Activated naive CD4-positive, alpha-beta T cell treated with anti-CD3 and anti-CD28 coated beads, Interleukin-2, amount 10 ng/mL, durations not matched to agents 7 days and 5 days (primary cell): ENCODE results near the gene CLEC2D.
A peak's percentile ranks its signal among the peaks of the same experiment; 100 is the strongest.
"Not testable (repeated sequence)": the region's sequence is repeated elsewhere in the genome, so short reads cannot be mapped to it uniquely, and the experiment has no call there.

ENCODE experiments used
- CTCF ChIA-PET: fragments of 350-600 bp; sonication (Branson Sonifier 250); formaldehyde crosslinking; loops from one replicate; lab custom pipeline; 2021; ENCODE audit warnings: antibody characterized with exemption; lab: Charles Lee
- DNase-seq: peaks from one replicate; pipeline ENCODE4 v3.0.0-alpha.2; 2020
- H3K27ac Mint-ChIP-seq: one replicate; pipeline ENCODE4 v1.8.0; 2021; ENCODE audit warnings: mild to moderate bottlenecking, moderate library complexity, mixed read lengths
- H3K27me3 Mint-ChIP-seq: one replicate; pipeline ENCODE4 v1.8.0; 2021; ENCODE audit warnings: mild to moderate bottlenecking, mixed read lengths
- H3K36me3 Mint-ChIP-seq: one replicate; pipeline ENCODE4 v1.8.0; 2021; ENCODE audit warnings: mixed read lengths
- H3K4me1 Mint-ChIP-seq: one replicate; pipeline ENCODE4 v1.8.0; 2021; ENCODE audit warnings: mixed read lengths
- H3K4me3 Mint-ChIP-seq: one replicate; pipeline ENCODE4 v1.8.0; 2021; ENCODE audit warnings: mild to moderate bottlenecking, moderate library complexity, mixed read lengths
- H3K9me3 Mint-ChIP-seq: one replicate; pipeline ENCODE4 v1.8.0; 2021; ENCODE audit warnings: mixed read lengths

CLEC2D gene

DNA sequence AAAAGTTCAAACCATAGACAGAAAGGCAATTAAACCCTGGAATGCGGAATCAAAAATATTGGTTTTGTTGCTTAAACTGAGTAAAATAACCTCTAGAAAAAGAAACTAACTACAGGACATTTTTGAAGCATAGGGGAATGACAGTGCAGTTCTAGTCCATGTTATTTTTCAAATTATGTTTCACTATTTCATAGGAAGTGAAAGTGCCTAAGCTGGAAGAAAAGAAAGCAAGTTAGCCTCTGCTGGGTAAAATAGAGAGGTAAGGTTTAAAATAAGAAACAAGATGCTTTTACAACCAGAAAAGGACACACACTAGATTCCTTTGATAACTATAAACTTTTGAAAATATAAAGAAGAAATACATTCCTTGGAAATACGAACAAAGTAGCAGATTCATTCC is 62.3 kb downstream of the CLEC2D start:
- CTCF ChIA-PET: interaction anchor here (1.4 kb wide), 1 partner anchor 84 kb away, joined by 3 read pairs; no protein-coding TSS in a partner anchor
- Mint-ChIP-seq H3K36me3 (peaks cover 17% of the 10 kb centered on the region), H3K4me3 (peak overlapping the region; percentile 67), H3K4me1 (peaks cover 53% of the 10 kb centered on the region), H3K27me3 (no peaks in the 10 kb centered on the region), H3K9me3 (peaks cover 3% of the 10 kb centered on the region), H3K27ac (peak overlapping the region; percentile 77)
- DNase-seq: no peak

DNA sequence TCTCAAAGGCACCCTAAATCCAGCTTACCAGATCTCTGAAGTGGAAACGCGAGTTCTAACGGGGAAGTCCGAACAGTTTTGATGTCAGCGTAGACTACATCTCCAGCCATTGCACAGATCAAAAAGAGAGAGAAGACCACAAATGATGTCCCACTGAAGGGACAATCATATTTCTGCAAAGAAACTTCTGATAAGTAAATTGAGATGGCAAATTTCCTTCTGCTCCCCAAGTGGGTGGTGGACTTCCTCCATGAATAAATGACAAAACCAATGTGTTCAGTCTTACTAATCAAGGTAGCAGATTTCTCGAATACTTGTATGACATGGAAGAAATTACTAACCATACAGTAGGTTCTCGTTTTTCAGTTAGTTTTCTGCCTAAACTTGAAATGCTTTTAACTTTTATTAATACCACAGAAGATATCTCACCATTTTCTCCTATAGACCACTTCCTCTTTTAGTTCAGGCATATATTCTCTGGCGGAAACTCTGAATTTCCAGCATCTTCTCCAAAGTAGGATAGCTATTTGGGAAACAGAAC is 63.5 kb downstream of the CLEC2D start, which contains the start of gene CLECL1:
Gene CLECL1, minus strand, starts transcription at position 177 of the 541 bp plus-strand sequence.
- CTCF ChIA-PET: interaction anchor here (0.7 kb wide), 1 partner anchor 10 kb away, joined by 3 read pairs; no protein-coding TSS in a partner anchor
- peaks cover 65% of the 10 kb centered on the region for H3K4me1 Mint-ChIP-seq
- H3K36me3 Mint-ChIP-seq: peaks cover 19% of the 10 kb centered on the region

DNA sequence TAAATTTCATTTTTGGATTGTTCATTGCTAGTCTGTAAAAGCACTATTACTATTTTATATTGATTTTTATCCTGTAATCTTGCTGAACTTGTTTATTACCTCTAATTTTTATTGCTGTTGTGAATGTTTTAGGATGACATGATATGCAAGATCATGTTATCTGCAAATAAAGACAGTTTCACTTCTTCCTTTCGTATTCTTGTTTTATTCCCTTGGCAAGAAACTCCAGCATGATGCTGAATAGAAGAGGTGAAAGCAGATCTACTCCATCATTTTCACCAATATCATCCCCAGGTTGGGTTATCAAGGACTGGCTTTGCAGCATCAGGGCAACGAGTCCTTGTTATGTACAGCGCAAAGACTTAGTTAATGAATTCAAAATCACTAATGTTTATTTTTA is 66.1 kb downstream of the CLEC2D start:
- Mint-ChIP-seq H3K27ac (no peak overlapping the region), H3K4me3 (no peak overlapping the region), H3K4me1 (peaks cover 74% of the 10 kb centered on the region), H3K27me3 (no peaks in the 10 kb centered on the region), H3K36me3 (peaks cover 33% of the 10 kb centered on the region), H3K9me3 (peaks cover 14% of the 10 kb centered on the region)
- DNase-seq: no peak
- CTCF ChIA-PET: no interaction called here

More for the DNA sequence above, 63.5 kb downstream of the CLEC2D start, which contains the start of gene CLECL1:
- Mint-ChIP-seq H3K4me3 (peak within 1 kb of the TSS; percentile 67), H3K27ac (peak within 1 kb of the TSS; percentile 86), H3K9me3 (peaks cover 3% of the 10 kb centered on the region), H3K27me3 (no peaks in the 10 kb centered on the region)
- DNase-seq: no peak

DNA sequence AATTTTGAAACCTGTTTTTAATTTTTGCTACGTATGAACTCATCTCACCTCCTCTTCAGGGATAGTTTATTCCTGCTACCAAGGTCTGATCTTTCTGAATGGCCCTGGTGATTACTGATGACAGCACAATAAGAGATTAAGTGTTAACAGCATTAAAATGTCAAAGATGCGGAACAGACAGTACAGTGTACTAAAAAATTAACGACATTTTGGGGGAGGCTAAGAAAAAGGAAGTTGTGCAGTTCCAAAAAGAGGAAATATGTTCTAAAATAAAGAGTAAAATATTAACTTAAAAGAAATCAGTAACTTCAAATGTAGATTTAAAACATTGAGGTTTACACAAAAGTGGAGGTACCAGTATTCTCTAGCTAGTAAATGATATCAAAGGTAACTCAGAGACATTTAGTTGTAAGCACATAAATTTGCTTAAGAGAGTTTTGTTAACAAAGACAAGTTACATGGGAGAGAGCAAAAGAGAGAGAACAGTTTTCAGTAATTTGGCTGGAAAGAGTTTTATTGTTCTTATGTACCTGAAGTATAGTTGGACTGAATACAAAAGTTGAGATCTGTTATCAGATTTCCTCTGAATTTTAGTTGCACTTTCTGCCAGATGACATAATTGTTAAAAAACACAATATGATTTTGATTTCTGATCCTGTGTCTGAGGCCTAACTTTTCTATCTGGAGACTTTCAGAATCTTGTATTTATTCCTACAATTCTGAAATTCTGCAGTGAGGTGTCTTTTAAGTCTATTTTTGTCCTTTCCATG is 67.6 kb downstream of the CLEC2D start:
- DNase-seq: no peak

DNA sequence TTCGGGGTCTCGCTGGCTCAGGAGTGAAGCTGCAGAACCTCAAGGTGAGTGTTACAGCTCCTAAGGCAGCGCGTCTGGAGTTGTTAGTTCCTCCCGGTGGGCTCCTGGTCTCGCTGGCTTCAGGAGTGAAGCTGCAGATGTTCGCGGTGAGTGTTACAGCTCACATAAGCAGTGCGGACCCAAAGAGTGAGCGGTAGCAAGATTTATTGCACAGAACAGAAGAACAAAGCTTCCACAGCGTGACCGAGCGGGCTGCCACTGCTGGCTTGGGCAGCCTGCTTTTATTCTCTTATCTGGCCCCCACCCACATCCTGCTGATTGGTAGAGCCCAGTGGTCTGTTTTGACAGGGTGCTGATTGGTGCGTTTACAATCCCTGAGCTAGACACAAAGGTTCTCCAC is 69.4 kb downstream of the CLEC2D start:
- H3K27me3 Mint-ChIP-seq, DNase-seq, CTCF ChIA-PET: not testable (repeated sequence)
- H3K4me3 Mint-ChIP-seq: peak overlapping the region; percentile 61
- peaks cover 73% of the 10 kb centered on the region for H3K4me1 Mint-ChIP-seq
- H3K9me3 Mint-ChIP-seq: peaks cover 13% of the 10 kb centered on the region
- peak overlapping the region; percentile 96 for H3K27ac Mint-ChIP-seq
- H3K36me3 Mint-ChIP-seq: peaks cover 23% of the 10 kb centered on the region

More for the DNA sequence above, 67.6 kb downstream of the CLEC2D start:
- Mint-ChIP-seq H3K9me3 (peaks cover 13% of the 10 kb centered on the region), H3K27me3 (no peaks in the 10 kb centered on the region), H3K4me3 (peak overlapping the region; percentile 51), H3K4me1 (peaks cover 70% of the 10 kb centered on the region), H3K27ac (peak overlapping the region; percentile 96), H3K36me3 (peaks cover 32% of the 10 kb centered on the region)
- CTCF ChIA-PET: no interaction called here

DNA sequence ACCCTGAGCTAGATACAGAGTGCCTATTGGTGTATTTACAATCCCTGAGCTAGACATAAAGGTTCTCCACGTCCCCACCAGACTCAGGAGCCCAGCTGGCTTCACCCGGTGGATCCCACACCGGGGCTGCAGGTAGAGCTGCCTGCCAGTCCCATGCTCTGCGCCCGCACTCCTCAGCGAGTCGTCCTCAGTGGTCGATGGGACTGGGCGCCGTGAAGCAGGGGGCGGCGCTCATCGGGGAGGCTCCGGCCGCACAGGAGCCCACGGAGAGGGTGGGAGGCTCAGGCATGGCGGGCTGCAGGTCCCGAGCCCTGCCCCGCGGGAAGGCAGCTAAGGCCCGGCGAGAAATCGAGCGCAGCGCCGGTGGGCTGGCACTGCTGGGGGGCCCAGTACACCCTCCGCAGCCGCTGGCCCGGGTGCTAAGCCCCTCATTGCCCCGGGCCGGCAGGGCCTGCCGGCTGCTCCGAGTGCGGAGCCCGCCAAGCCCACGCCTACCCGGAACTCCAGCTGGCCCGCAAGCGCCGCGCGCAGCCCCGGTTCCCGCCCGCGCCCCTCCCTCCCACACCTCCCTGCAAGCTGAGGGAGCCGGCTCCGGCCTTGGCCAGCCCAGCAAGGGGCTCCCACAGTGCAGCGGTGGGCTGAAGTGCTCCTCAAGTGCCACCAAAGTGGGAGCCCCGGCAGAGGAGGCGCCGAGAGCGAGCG is 70.0 kb downstream of the CLEC2D start:
- H3K4me1 Mint-ChIP-seq: peaks cover 76% of the 10 kb centered on the region
- H3K36me3 Mint-ChIP-seq: peaks cover 23% of the 10 kb centered on the region
- peak; percentile 46 for DNase-seq
- peaks cover 13% of the 10 kb centered on the region for H3K9me3 Mint-ChIP-seq
- CTCF ChIA-PET, H3K27me3 Mint-ChIP-seq: not testable (repeated sequence)
- peak overlapping the region; percentile 96 for H3K27ac Mint-ChIP-seq
- H3K4me3 Mint-ChIP-seq: peak overlapping the region; percentile 66

DNA sequence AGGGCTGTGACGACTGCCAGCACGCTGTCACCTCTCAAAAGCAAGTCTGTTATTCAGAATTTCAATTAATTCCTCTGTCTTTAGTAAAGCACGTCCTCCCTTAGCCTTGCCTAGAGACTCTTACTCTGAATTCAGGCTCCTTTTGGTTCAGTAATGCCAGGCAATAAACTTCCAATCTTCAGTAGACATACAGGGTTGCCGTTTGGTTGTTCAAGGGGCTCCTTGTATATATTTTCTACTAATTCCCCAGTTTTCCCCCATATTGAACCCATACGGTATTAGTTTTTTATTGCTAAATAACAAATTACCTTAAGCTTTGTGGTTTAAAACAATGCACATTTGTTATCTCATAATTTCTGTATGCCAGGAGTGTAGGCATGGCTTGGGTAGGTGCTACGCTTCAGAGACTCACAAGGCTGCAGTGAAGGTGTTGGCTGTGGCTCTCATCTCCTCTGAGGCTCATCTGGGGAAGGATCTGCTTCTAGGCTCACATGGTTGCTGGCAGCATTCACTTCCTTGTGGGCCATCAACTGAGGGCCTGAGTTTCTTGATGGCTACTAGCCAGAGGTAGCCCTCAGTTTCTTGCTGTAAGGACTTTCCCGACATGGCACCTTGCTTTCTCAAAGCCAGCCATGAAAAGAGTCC is 70.7 kb downstream of the CLEC2D start:
- CTCF ChIA-PET: interaction anchor here (23.1 kb wide), 1 partner anchor 59 kb away, joined by 657 read pairs; no protein-coding TSS in a partner anchor
- Mint-ChIP-seq H3K9me3 (peaks cover 13% of the 10 kb centered on the region), H3K36me3 (peaks cover 26% of the 10 kb centered on the region), H3K4me1 (peaks cover 83% of the 10 kb centered on the region), H3K27ac (peak overlapping the region; percentile 90), H3K27me3 (peaks cover 2% of the 10 kb centered on the region), H3K4me3 (peak overlapping the region; percentile 66)
- peak; percentile 52 for DNase-seq

DNA sequence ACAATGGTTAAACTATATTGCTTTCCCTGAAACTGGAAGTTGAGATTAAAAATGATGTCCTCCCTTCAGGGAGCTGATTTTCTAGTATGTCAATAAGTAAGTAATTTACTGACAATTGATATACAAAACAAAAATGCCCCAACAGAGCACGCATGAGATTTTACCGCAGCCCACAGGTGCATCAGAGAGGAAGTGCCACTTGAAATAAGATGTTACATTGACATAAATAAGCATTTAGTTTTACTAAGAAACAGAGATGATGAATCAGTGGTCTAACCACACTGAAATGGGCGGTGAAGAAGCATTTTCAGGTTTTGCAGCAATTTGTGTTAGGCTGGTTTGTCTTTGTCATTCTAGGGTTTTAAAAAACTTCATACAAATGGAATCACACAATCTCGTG is 72.2 kb downstream of the CLEC2D start:
- peak; percentile 89 for DNase-seq
- Mint-ChIP-seq H3K4me3 (peak overlapping the region; percentile 88), H3K36me3 (peaks cover 22% of the 10 kb centered on the region), H3K4me1 (peaks cover 75% of the 10 kb centered on the region), H3K9me3 (peaks cover 13% of the 10 kb centered on the region), H3K27ac (peak overlapping the region; percentile 100), H3K27me3 (peaks cover 4% of the 10 kb centered on the region)
- CTCF ChIA-PET: interaction anchor here (1.2 to 23.1 kb wide), 10 partner anchors 10 to 410 kb away, joined by 5 to 657 read pairs (median 8); partner anchors contain the start of gene CLEC2D

DNA sequence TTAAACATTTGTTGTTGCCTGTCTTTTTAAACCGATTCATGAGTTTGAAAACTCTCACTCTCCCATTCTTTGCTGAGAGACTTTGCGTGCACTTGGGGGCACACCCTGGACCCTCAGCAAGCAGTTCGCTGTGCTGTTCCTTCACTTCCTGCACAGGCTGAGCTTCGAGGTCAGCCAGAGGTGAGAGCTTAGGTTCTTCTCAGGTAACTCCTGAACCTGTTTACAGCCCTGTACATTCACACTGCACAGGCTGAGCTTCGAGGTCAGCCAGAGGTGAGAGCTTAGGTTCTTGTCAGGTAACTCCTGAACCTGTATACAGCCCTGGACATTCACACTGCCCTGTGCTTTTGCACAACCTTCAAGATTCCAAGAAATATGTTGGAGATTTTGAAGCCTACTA is 73.1 kb downstream of the CLEC2D start:
- peaks cover 22% of the 10 kb centered on the region for H3K36me3 Mint-ChIP-seq

DNA sequence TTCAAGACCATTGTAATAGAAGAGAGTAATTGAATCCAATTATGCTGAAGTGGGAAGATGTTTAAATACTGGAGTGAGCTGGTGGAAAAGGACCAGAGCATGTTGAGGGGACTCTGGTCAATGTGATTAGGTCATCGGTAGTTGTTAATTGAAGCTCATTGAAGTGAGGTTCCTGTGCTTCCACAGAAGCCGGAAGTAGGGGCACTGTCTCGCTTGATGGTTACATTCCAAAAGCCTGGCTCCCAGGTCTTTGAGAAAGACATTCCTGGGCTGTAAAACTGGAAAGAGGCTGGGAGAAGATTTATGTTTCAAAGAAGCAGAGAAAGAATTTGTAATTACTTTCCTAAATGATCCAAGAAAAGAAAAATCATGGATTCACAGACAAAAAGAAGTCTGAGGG is 75.7 kb downstream of the CLEC2D start:
- peaks cover 10% of the 10 kb centered on the region for H3K36me3 Mint-ChIP-seq
- H3K4me3 Mint-ChIP-seq: no peak overlapping the region
- peaks cover 7% of the 10 kb centered on the region for H3K27me3 Mint-ChIP-seq
- no peak for DNase-seq
- CTCF ChIA-PET: interaction anchor here (0.8 to 23.1 kb wide), 3 partner anchors 54 to 385 kb away, joined by 3 to 657 read pairs (median 3); partner anchors contain the start of gene CLEC7A
- H3K27ac Mint-ChIP-seq: no peak overlapping the region
- H3K4me1 Mint-ChIP-seq: peaks cover 70% of the 10 kb centered on the region
- peaks cover 2% of the 10 kb centered on the region for H3K9me3 Mint-ChIP-seq

More for the DNA sequence above, 73.1 kb downstream of the CLEC2D start:
- CTCF ChIA-PET: interaction anchor here (0.5 to 23.1 kb wide), 36 partner anchors 9 to 460 kb away, joined by 3 to 657 read pairs (median 5); partner anchors contain the start of genes CD69, CLEC2D and CLECL1
- peaks cover 74% of the 10 kb centered on the region for H3K4me1 Mint-ChIP-seq
- H3K27me3 Mint-ChIP-seq: peaks cover 7% of the 10 kb centered on the region
- H3K9me3 Mint-ChIP-seq: peaks cover 13% of the 10 kb centered on the region
- peak overlapping the region; percentile 88 for H3K4me3 Mint-ChIP-seq
- H3K27ac Mint-ChIP-seq: peak overlapping the region; percentile 100
- DNase-seq: peak; percentile 70
